Activated T-cell treated with anti-CD3 and anti-CD28 coated beads, Interleukin-2, amount 50 U/mL, for 24 hours (primary cell): Measurements from ENCODE around the gene CCDC32.
A peak's percentile ranks its signal among the peaks of the same experiment; 100 is the strongest.

ENCODE experiments used
- DNase-seq: peaks from one replicate; pipeline ENCODE4 v3.0.0-alpha.2; 2020
- H3K27ac Mint-ChIP-seq: 2 replicates; pipeline ENCODE4 v1.8.0; 2020; ENCODE audit warnings: mild to moderate bottlenecking, mixed read lengths
- H3K27me3 Mint-ChIP-seq: 2 replicates; pipeline ENCODE4 v1.8.0; 2020; ENCODE audit warnings: mixed read lengths
- H3K36me3 Mint-ChIP-seq: 2 replicates; pipeline ENCODE4 v1.8.0; 2020; ENCODE audit warnings: low read depth, mixed read lengths
- H3K4me1 Mint-ChIP-seq: 2 replicates; pipeline ENCODE4 v1.8.0; 2020; ENCODE audit warnings: low read depth, mixed read lengths
- H3K4me3 Mint-ChIP-seq: 2 replicates; pipeline ENCODE4 v1.8.0; 2020; ENCODE audit warnings: mild to moderate bottlenecking, moderate library complexity, mixed read lengths
- H3K9me3 Mint-ChIP-seq: 2 replicates; pipeline ENCODE4 v1.8.0; 2020; ENCODE audit warnings: mixed read lengths

Gene CCDC32

GRCh38 chr15:40512440-40512839, 52.4 kb downstream of the CCDC32 start:
- Mint-ChIP-seq H3K27ac (no peak overlapping the region), H3K9me3 (no peaks in the 10 kb centered on the region), H3K27me3 (peaks cover 70% of the 10 kb centered on the region), H3K36me3 (no peaks in the 10 kb centered on the region), H3K4me3 (peak overlapping the region; percentile 40), H3K4me1 (peaks cover 14% of the 10 kb centered on the region)
- no peak for DNase-seq

DNA sequence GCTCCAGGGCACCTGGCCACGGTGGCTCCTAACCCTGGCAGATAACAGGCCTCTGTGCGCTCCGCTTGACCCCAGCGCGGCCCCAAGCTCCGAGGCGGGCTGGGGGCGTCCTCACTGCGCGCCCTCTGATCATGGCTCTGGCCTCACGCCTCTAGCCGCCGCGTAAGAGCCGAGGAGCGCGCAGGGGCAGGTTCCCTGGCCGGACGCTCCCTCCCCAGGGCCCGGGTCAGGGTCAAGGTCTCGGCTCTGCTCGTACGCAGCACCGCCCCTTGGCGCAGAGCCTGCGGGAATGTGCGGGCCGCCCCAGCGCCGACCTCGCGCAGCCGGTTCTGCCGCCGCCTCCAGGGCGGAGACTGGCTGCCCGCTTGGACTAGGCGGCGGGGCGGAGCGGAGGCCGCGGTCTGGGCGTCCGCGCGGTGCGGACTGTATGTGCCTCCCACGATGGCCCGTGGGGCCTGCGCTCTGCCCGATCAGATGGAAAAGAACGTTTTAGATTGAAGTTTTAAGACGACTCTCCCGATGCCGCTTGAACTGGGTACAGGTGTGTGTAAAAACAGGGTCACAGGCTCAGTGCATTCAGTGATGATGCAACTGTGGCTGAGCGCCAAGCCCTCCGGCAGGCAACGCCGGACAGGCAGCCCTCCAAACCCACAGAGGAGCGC, 53.2 kb downstream of the CCDC32 start:
- peaks cover 22% of the 10 kb centered on the region for H3K4me1 Mint-ChIP-seq
- peak overlapping the region; percentile 76 for H3K4me3 Mint-ChIP-seq
- H3K27me3 Mint-ChIP-seq: peaks cover 77% of the 10 kb centered on the region
- DNase-seq: peak; percentile 55
- H3K27ac Mint-ChIP-seq: no peak overlapping the region
- H3K9me3 Mint-ChIP-seq: no peaks in the 10 kb centered on the region
- H3K36me3 Mint-ChIP-seq: no peaks in the 10 kb centered on the region

DNA sequence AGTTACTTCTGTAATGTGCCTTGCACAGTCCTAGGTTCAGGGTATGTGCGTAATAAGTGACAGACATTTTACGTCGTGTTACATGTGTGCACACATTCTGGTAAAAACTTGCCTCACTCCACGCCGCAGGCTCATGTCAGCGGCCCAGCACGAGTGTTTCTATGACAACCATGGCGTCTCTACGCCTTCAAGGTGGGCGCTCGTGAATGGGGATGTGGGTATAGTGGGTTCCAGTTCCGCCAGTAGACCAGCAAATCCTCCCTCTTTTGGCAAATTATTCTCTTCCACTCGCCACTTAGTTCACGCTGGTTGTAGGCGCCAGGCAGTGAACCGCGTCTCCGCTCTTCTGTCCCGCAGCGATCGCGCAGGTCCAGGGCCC, 53.8 kb downstream of the CCDC32 start:
- Mint-ChIP-seq H3K9me3 (no peaks in the 10 kb centered on the region), H3K27me3 (peaks cover 82% of the 10 kb centered on the region), H3K27ac (no peak overlapping the region), H3K4me3 (peak overlapping the region; percentile 76), H3K4me1 (peaks cover 23% of the 10 kb centered on the region), H3K36me3 (no peaks in the 10 kb centered on the region)
- peak; percentile 42 for DNase-seq

DNA sequence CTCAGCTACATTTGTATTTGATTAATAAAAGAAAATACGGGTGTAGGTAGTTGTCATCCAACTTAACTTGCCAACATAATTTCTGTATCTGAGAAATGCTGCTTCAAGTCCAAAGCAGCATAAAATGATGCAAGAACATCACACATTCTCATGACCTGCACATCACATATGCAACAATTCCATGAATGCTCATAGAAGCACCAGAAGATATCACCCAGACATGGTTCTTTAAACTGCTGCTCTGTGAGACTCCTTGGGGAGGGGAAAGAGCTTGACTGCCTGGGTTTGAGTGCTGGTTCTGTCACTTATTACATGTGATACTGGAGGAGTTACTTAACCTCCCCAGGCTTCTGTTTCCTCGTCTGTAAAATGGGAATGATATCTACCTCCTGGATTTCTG, 54.6 kb downstream of the CCDC32 start:
- Mint-ChIP-seq H3K27me3 (peaks cover 79% of the 10 kb centered on the region), H3K4me1 (peaks cover 23% of the 10 kb centered on the region), H3K4me3 (no peak overlapping the region), H3K36me3 (no peaks in the 10 kb centered on the region), H3K27ac (no peak overlapping the region), H3K9me3 (no peaks in the 10 kb centered on the region)
- DNase-seq: no peak

DNA sequence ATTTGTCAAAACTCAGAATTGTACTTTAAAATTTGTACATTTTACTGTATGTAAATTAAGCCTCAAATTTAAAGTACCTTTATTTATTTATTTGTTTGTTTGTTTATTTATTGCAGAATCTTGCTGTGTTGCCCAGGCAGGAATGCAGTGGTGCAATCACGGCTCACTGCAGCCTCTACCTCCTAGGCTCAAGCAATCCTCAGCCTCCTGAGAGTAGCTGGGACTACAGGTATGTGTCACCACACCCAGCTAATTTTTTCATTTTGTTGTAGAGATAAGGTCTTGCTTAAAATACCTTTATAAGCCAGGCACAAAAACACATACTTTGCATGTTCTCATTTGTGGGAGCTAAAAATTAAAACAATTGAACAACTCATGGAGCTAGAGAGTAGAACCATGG, 56.6 kb downstream of the CCDC32 start:
- Mint-ChIP-seq H3K27ac (no peak overlapping the region), H3K4me3 (no peak overlapping the region), H3K4me1 (peaks cover 23% of the 10 kb centered on the region), H3K36me3 (no peaks in the 10 kb centered on the region), H3K27me3 (peaks cover 81% of the 10 kb centered on the region), H3K9me3 (no peaks in the 10 kb centered on the region)
- DNase-seq: no peak

DNA sequence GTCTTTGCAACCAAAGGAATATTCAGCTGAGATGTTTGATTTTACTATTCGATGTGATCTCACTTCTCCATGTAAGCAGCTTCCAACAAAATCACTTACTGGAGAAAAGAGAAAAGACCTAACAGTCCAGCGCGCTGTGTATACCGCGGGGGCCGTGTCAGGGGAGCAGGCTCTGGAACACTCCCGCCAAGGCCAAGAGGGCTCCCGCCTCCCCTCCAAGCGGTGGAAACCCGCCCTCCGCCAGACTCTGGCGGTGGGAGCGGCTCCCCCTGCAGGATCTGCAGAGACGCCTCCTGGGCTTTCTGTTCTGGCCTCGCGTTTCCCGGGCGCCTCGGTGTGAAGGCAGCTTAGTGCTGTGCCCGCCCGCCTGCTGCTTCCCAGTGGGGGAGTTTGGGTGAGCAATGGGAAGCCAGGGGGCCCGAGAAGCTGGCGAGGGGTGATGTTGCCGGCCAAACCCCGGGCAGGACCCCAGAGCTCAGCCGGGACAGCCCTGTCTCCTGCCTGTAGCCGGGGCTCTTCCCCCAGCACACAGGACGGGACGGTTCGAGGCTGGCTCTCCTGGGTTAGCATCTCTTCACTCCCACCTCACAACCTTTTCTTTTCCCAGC, 57.8 kb downstream of the CCDC32 start:
- Mint-ChIP-seq H3K9me3 (no peaks in the 10 kb centered on the region), H3K27ac (no peak overlapping the region), H3K36me3 (no peaks in the 10 kb centered on the region), H3K4me1 (peaks cover 20% of the 10 kb centered on the region), H3K4me3 (peak overlapping the region; percentile 13), H3K27me3 (peaks cover 79% of the 10 kb centered on the region)
- peak; percentile 76 for DNase-seq
